ENCODE data around the gene RABL6. TPM values are rescaled to one million over a fixed set of nuclear protein-coding genes. Genes with fewer than 3 reads are reported as not detected.
"Not testable (repeated sequence)": the region's sequence is repeated elsewhere in the genome, so short reads cannot be mapped to it uniquely, and the experiment has no call there.

The RABL6 gene
- total and polyA plus RNA-seq, 8 donors = 49.5 to 80.8 (median 62.3) TPM

- Histone ChIP-seq H3K4me3 (no peak within 1 kb of the TSS), H3K9me3 (no peaks in the 10 kb centered on the region), H3K27me3 (peaks cover 6 to 57% of the 10 kb centered on the region in 2 donors), H3K4me1 (no peaks in the 10 kb centered on the region), H3K27ac (no peak within 1 kb of the TSS), H3K36me3 (no peaks in the 10 kb centered on the region)
- intact Hi-C loops (cut with DNase I) = no loop called here
- TF ChIP-seq, protein P1, sequence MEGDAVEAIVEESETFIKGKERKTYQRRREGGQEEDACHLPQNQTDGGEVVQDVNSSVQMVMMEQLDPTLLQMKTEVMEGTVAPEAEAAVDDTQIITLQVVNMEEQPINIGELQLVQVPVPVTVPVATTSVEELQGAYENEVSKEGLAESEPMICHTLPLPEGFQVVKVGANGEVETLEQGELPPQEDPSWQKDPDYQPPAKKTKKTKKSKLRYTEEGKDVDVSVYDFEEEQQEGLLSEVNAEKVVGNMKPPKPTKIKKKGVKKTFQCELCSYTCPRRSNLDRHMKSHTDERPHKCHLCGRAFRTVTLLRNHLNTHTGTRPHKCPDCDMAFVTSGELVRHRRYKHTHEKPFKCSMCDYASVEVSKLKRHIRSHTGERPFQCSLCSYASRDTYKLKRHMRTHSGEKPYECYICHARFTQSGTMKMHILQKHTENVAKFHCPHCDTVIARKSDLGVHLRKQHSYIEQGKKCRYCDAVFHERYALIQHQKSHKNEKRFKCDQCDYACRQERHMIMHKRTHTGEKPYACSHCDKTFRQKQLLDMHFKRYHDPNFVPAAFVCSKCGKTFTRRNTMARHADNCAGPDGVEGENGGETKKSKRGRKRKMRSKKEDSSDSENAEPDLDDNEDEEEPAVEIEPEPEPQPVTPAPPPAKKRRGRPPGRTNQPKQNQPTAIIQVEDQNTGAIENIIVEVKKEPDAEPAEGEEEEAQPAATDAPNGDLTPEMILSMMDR (IDR thresholded peaks at IDR 0.05) = no peak
- no peak for ATAC-seq
- DNase-seq = no peak
Measured at GRCh38 chr9:136764301-136764891, 43.4 kb upstream of the RABL6 start, which contains the start of gene LCN15. Gene LCN15, minus strand, starts transcription at chr9:136764518. Its CDS starts 30 bp downstream, at chr9:136764488.

DNA sequence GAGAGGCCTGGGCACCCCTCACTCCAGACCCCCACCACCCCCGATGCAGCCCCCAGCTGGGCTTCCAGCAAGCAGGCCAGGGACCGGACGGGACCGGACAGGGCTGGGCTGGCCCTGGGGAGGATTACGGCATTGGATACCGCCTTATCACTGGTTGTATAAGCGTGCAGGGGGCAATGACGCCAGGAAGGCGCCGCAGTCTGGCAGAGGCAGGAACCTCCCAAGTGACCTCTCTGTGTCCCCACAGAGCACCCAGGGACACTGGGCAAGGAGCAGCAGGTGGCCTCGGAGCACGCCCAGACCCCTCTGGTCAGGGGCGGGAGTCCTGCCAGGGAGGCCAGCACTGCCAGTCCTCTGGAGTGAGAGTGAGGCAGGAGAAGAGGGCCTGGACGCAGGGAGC lies 42.7 kb upstream of the RABL6 start:
- Histone ChIP-seq H3K4me1 (no peaks in the 10 kb centered on the region), H3K36me3 (no peaks in the 10 kb centered on the region), H3K9me3 (no peaks in the 10 kb centered on the region), H3K27ac (no peak overlapping the region), H3K27me3 (peaks cover 6 to 51% of the 10 kb centered on the region in 2 donors), H3K4me3 (no peak overlapping the region)
- ATAC-seq = no peak
- intact Hi-C loops (cut with DNase I) = no loop called here
- TF ChIP-seq, protein P1 (IDR thresholded peaks at IDR 0.05) = no peak
- no peak for DNase-seq

- ATAC-seq; DNase-seq; H3K4me1 ChIP-seq; H3K4me3 ChIP-seq; intact Hi-C loops (cut with DNase I); H3K36me3 ChIP-seq; H3K27ac ChIP-seq; H3K9me3 ChIP-seq: not testable (repeated sequence)
- peaks cover 6 to 46% of the 10 kb centered on the region in 2 donors for H3K27me3 ChIP-seq
Measured at GRCh38 chr9:136765745-136766409, 41.9 kb upstream of the RABL6 start.

DNA sequence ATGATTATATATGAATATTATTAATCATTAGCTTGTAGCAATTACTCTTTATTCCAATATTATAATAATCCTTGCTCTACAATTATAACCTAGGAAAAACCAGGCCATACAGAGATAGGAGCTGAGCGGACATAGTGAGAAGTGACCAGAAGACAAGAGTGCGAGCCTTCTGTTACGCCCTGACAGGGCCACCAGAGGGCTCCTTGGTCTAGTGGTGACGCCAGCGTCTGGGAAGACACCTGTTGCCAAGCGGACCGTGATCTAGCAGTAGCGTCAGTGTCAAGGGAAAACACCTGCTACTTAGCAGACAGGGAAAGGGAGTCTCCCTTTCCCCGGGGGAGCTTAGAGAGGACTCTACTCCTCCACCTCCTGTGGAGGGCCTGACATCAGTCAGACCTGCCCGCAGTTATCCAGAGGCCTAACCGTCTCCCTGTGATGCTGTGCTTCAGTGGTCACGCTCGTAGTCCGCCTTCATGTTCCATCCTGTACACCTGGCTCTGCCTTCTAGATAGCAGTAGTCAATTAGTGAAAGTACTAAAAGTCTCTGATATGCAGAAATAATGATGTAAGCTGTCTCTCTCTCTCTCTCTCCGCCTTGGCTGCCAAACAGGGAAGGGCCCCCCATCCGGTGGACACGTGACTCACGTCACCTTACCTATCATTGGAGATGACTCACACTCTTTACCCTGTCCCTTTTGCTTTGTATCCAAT lies 41.2 kb upstream of the RABL6 start:
- peak in 1 of 4 donors; percentile 54 for DNase-seq
- intact Hi-C loops (cut with DNase I); ATAC-seq; H3K27ac ChIP-seq; H3K4me3 ChIP-seq; H3K9me3 ChIP-seq; H3K36me3 ChIP-seq; H3K4me1 ChIP-seq: not testable (repeated sequence)
- TF ChIP-seq, protein P1 (IDR thresholded peaks at IDR 0.05) = peak; percentile 21 to 34
- H3K27me3 ChIP-seq = peaks cover 6 to 46% of the 10 kb centered on the region in 2 donors

DNA sequence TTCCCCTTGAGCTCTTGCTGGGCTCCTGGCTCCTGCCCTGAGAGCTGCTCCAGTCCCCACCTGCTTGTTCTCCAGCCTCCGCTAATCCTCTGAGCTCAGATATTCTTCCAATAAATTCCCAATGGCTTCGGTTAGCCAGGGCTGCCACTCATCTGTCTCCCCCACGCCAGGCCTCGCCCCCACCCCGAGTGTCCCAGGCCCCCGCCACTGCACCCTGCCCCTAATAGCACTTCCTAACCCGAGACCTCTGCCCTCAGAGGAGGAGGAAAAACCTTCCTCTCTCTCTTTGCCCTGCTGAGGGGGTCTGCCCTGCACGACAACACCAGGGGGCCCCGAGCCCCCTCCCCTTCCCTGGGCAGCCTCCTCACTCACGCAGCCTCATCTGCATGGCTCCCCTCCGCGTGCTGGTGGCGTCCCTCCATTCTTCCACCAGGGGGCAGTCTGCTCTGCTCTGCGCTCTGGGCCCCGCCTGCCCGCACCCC lies 38.0 kb upstream of the RABL6 start:
- Histone ChIP-seq H3K9me3 (peaks cover 0 to 11% of the 10 kb centered on the region in 2 donors), H3K27me3 (peaks cover 6 to 16% of the 10 kb centered on the region in 2 donors), H3K4me1 (no peaks in the 10 kb centered on the region), H3K27ac (no peak overlapping the region), H3K36me3 (no peaks in the 10 kb centered on the region), H3K4me3 (no peak overlapping the region)
- TF ChIP-seq, protein P1 (IDR thresholded peaks at IDR 0.05) = peak in 1 of 2 donors; percentile 53
- DNase-seq = peak in 1 of 4 donors; percentile 84
- peak; percentile 82 for ATAC-seq
- intact Hi-C loops (cut with DNase I) = no loop called here
